CD4-positive, alpha-beta T cell (primary cell): Measurements from ENCODE around the gene SLC4A2. TPM values are rescaled to one million over a fixed set of nuclear protein-coding genes. Genes with fewer than 3 reads are reported as not detected.

Source experiments
- ATAC-seq: fragments of 200-7000 bp; cut with Tn5 transposase; one replicate; pipeline ENCODE4 v1.10.0; 2022; ENCODE audit warnings: mild to moderate bottlenecking; ENCODE audit not compliant: poor library complexity
- CTCF ChIA-PET: fragments of 350-600 bp; sonication (Branson Sonifier 250); formaldehyde crosslinking; loops from one replicate; lab custom pipeline; 2021; ENCODE audit warnings: antibody characterized with exemption, inconsistent platforms; lab: Charles Lee
- POLR2A ChIA-PET: fragments of 350-600 bp; sonication (Branson Sonifier 250); formaldehyde crosslinking; loops from one replicate; lab custom pipeline; 2021; ENCODE audit warnings: antibody characterized with exemption, inconsistent platforms; lab: Charles Lee
- DNase-seq, 14 experiments: peaks; one replicate each; pipeline ENCODE4 v3.0.0-alpha.2; 2013 to 2020; ENCODE audit warnings: mixed read lengths in 2 of 14
- H3K27ac ChIP-seq, 2 donors: one replicate each; pipeline versions ENCODE4 v1.5.1 to v1.7.0; 2013; ENCODE audit warnings: low read length in 2 of 2, low read depth in 1 of 2, mild to moderate bottlenecking in 1 of 2
- H3K27me3 ChIP-seq, 2 experiments: 1 replicate in 1 of 2; 2 replicates in 1 of 2; pipeline versions ENCODE4 v1.6.1 to v1.7.0; 2013; ENCODE audit warnings: low read length in 2 of 2, control low read depth in 1 of 2, mild to moderate bottlenecking in 1 of 2, moderate library complexity in 1 of 2; ENCODE audit not compliant: insufficient read depth in 2 of 2, control insufficient read depth in 1 of 2
- H3K36me3 ChIP-seq: one replicate; pipeline ENCODE4 v1.6.1; 2013; ENCODE audit warnings: low read length, control low read depth; ENCODE audit not compliant: insufficient read depth
- H3K4me1 ChIP-seq: one replicate; pipeline ENCODE4 v1.6.1; 2013; ENCODE audit warnings: low read length, control low read depth; ENCODE audit not compliant: insufficient read depth
- H3K4me3 ChIP-seq: one replicate; pipeline ENCODE4 v1.5.1; 2013; ENCODE audit warnings: mild to moderate bottlenecking, low read length, moderate library complexity
- H3K9me3 ChIP-seq, 2 experiments: 1 replicate in 1 of 2; 2 replicates in 1 of 2; pipeline versions ENCODE4 v1.6.1 to v1.7.0; 2013; ENCODE audit warnings: low read length in 2 of 2, mild to moderate bottlenecking in 2 of 2, control low read depth in 1 of 2, moderate library complexity in 1 of 2; ENCODE audit not compliant: control insufficient read depth in 1 of 2, insufficient read depth in 1 of 2
- H3K27ac Mint-ChIP-seq: one replicate; pipeline ENCODE4 v1.8.0; 2020; ENCODE audit warnings: mixed read lengths
- H3K27me3 Mint-ChIP-seq: one replicate; pipeline ENCODE4 v1.8.0; 2021; ENCODE audit warnings: mixed read lengths
- H3K36me3 Mint-ChIP-seq: one replicate; pipeline ENCODE4 v1.8.0; 2021; ENCODE audit warnings: low read depth, mixed read lengths
- H3K4me1 Mint-ChIP-seq: one replicate; pipeline ENCODE4 v1.8.0; 2021; ENCODE audit warnings: low read depth, mixed read lengths
- H3K4me3 Mint-ChIP-seq: one replicate; pipeline ENCODE4 v1.8.0; 2020; ENCODE audit warnings: mild to moderate bottlenecking, mixed read lengths
- H3K9me3 Mint-ChIP-seq: one replicate; pipeline ENCODE4 v1.8.0; 2020; ENCODE audit warnings: mixed read lengths
- CTCF ChIP-seq: fragments of 200-600 bp; IDR thresholded peaks from one replicate; pipeline ENCODE4 v1.8.0; 2022; ENCODE audit warnings: antibody characterized with exemption, mild to moderate bottlenecking
- intact Hi-C, 2 experiments: fragments of 100-400 bp; cut with DNase I in 1 of 2; cut with micrococcal nuclease in 1 of 2; formaldehyde crosslinking; loops; one replicate each; pipeline versions ENCODE4 v1.15.1 to v1.9.0; 2023 to 2025; cut with DNase I, micrococcal nuclease
- total RNA-seq, 174 experiments: library from RNA in 2 of 174; stranded (reverse) in 2 of 174; gene quantifications; one replicate each; pipeline ENCODE4 v1.2.3 and lab custom pipeline; 2021 to 2026

Gene SLC4A2
- total RNA-seq, 2 experiments from 2014 or later, result 27.1 to 31.4 TPM

DNA sequence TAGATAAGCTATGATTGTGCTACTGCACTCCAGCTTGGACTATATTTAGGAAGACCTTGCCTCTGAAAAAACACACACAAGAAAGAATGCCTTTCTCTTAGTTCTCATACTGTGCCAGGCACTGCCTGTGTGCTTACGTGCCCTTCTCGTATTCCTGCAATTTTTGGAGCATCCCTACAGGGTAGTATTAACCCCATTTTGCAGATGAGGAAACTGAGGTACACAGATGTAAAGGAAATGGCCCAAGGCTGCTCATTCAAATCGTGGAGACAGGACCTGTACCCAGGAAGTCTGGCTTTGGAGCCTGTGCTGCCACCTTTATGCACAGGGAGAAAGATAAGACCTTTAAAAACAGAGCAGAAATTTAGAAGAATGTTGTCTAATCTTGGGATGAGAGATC lies 43.6 kb downstream of the SLC4A2 start:
- Mint-ChIP-seq H3K27me3 (no peaks in the 10 kb centered on the region), H3K4me1 (no peaks in the 10 kb centered on the region), H3K9me3 (no peaks in the 10 kb centered on the region), H3K4me3 (no peak overlapping the region), H3K36me3 (no peaks in the 10 kb centered on the region), H3K27ac (no peak overlapping the region)
- no peak overlapping the region for H3K27ac ChIP-seq
- intact Hi-C loops, result no loop called here
- ATAC-seq (no peak), DNase-seq (no peak)
- ChIA-PET CTCF (no interaction called here), POLR2A (no interaction called here)
- no peaks in the 10 kb centered on the region for H3K4me1 ChIP-seq
- no peaks in the 10 kb centered on the region for H3K9me3 ChIP-seq
- no peak overlapping the region for H3K4me3 ChIP-seq
- no peak for TF ChIP-seq CTCF
- no peaks in the 10 kb centered on the region for H3K27me3 ChIP-seq
- H3K36me3 ChIP-seq, result no peaks in the 10 kb centered on the region

GRCh38 chr7:151103973-151104372 lies 44.6 kb downstream of the SLC4A2 start:
- ATAC-seq (no peak), DNase-seq (no peak)
- no peak for TF ChIP-seq CTCF
- Histone ChIP-seq H3K4me1 (no peaks in the 10 kb centered on the region), H3K9me3 (no peaks in the 10 kb centered on the region), H3K36me3 (no peaks in the 10 kb centered on the region), H3K27me3 (no peaks in the 10 kb centered on the region), H3K27ac (no peak overlapping the region), H3K4me3 (no peak overlapping the region)
- Mint-ChIP-seq H3K4me1 (no peaks in the 10 kb centered on the region), H3K9me3 (no peaks in the 10 kb centered on the region), H3K4me3 (no peak overlapping the region), H3K27ac (no peak overlapping the region), H3K27me3 (no peaks in the 10 kb centered on the region), H3K36me3 (no peaks in the 10 kb centered on the region)
- intact Hi-C loops, result no loop called here
- ChIA-PET POLR2A (no interaction called here), CTCF (no interaction called here)

DNA sequence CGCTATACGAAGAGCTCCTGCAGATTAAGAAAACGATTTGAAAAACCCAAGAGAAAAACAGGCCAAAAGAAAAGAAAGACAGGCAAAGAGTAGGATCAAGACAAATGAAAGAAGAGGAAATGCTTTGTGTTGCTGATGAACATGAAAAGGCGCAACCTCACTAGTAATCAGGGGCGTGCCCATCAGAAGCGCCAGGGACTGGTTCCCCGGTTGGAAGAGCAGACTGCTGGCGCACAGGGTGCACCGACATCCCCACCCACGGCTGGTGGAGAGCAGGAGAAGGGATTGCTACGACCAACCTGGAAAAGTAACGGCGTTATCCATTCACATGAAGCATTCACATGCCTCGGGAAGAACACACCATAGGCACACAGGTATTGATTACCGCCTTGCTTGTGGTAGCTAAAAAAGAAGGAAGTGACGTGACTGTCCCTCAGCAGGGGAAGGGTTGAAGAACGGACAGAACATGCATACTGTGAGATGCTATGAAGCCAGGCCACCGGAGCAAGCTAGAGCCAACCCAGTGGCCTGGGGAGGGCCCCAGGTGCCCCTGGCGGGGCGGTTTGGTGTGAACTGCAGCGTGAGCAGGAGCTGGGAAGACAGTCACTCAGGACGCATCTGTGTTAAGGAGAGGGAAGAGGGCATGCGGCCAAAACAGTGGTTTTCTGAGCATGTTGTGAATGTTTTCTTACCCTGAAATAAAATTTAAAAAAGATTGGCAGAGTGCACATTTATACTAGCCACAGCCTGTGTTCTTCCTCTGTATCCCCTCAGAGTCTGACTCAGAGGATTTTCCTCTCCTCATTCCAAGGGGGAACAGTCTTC lies 45.2 kb downstream of the SLC4A2 start:
- Mint-ChIP-seq H3K36me3 (no peaks in the 10 kb centered on the region), H3K27ac (no peak overlapping the region), H3K9me3 (no peaks in the 10 kb centered on the region), H3K4me1 (no peaks in the 10 kb centered on the region), H3K4me3 (no peak overlapping the region), H3K27me3 (no peaks in the 10 kb centered on the region)
- Histone ChIP-seq H3K27me3 (no peaks in the 10 kb centered on the region), H3K4me1 (no peaks in the 10 kb centered on the region), H3K9me3 (no peaks in the 10 kb centered on the region), H3K27ac (no peak overlapping the region), H3K4me3 (no peak overlapping the region), H3K36me3 (no peaks in the 10 kb centered on the region)
- TF ChIP-seq CTCF, result no peak
- ATAC-seq (no peak), DNase-seq (no peak)
- ChIA-PET POLR2A (interaction anchor here (0.6 kb wide), 1 partner anchor 48 kb away, joined by 3 read pairs; no protein-coding TSS in a partner anchor), CTCF (interaction anchor here (1.1 kb wide), 1 partner anchor 20 kb away, joined by 3 read pairs; no protein-coding TSS in a partner anchor)
- intact Hi-C loops, result no loop called here
